ENCODE data around the gene ACSBG1.

The ACSBG1 gene

GRCh38 chr15:78210349-78210717 lies 24.0 kb downstream of the ACSBG1 start:
- TF ChIP-seq CTCF (conservative IDR thresholded peaks at IDR 0.05; ENCODE audit: low read depth): no peak
- ChIA-PET CTCF (no interaction called here), POLR2A (ENCODE audit: low non-redundant PET) (no interaction called here)
- no peak overlapping the region for H3K27ac ChIP-seq
- DNase-seq (ENCODE audit: low spot score): no peak

- peak overlapping the region; percentile 64 for H3K27ac ChIP-seq
- ChIA-PET POLR2A (ENCODE audit: low non-redundant PET) (no interaction called here), CTCF (no interaction called here)
- no peak for TF ChIP-seq CTCF (conservative IDR thresholded peaks at IDR 0.05; ENCODE audit: low read depth)
- no peak for DNase-seq (ENCODE audit: low spot score)
Measured at GRCh38 chr15:78209646-78210348, 24.6 kb downstream of the ACSBG1 start.

GRCh38 chr15:78208887-78209645 lies 25.3 kb downstream of the ACSBG1 start:
- ChIA-PET CTCF (no interaction called here), POLR2A (ENCODE audit: low non-redundant PET) (no interaction called here)
- H3K27ac ChIP-seq: peak overlapping the region; percentile 64
- no peak for TF ChIP-seq CTCF (conservative IDR thresholded peaks at IDR 0.05; ENCODE audit: low read depth)
- no peak for DNase-seq (ENCODE audit: low spot score)

- TF ChIP-seq CTCF (conservative IDR thresholded peaks at IDR 0.05; ENCODE audit: low read depth): no peak
- no peak for DNase-seq (ENCODE audit: low spot score)
- CTCF ChIA-PET: no interaction called here
- H3K27ac ChIP-seq: peak overlapping the region; percentile 64
- POLR2A ChIA-PET (ENCODE audit: low non-redundant PET): no interaction called here
Measured at GRCh38 chr15:78208341-78208844, 26.0 kb downstream of the ACSBG1 start.

DNA sequence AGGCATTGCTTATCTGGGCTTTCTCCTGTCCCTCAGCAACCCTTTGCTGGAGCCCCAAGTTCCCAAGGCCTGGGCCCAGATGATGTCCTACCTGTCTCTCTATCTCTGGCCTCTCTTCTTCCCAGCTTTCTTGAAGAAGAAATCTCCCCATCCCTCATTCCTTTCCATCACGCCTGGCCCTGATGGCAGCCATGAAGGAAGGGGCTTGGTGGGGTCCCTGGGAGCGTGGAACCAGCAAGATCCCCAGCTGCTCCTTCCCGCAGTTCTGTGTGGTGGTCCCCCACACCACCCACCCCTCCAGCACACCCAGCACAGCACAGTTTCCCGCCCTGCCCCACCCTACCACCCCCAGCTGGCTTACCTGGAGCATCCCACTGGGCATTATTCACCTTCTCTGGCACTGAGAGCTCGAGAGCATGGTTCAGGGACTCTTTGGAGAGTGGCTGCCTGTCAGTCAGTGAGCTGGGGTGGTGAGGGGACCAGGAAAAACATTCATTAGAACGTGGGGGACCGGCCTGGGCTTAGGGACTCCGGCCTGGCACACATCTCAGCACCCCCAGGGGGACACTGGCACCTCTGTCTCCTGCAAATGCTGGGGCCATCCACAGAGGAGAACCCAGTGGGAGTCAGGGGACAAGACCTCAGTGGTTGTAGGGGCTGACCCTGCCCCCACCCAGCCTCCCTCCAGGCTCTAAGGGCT lies 26.6 kb downstream of the ACSBG1 start:
- CTCF ChIA-PET: no interaction called here
- POLR2A ChIA-PET (ENCODE audit: low non-redundant PET): no interaction called here
- no peak for DNase-seq (ENCODE audit: low spot score)
- TF ChIP-seq CTCF (conservative IDR thresholded peaks at IDR 0.05; ENCODE audit: low read depth): no peak
- no peak overlapping the region for H3K27ac ChIP-seq

- POLR2A ChIA-PET (ENCODE audit: low non-redundant PET): no interaction called here
Measured at GRCh38 chr15:78207110-78207458, 27.3 kb downstream of the ACSBG1 start.

More at GRCh38 chr15:78207110-78207458, 27.3 kb downstream of the ACSBG1 start:
- CTCF ChIA-PET: no interaction called here
- TF ChIP-seq CTCF (conservative IDR thresholded peaks at IDR 0.05; ENCODE audit: low read depth): no peak
- H3K27ac ChIP-seq: no peak overlapping the region
- DNase-seq (ENCODE audit: low spot score): no peak

Data from RWPE1 (cell line).